Prostate gland (tissue), 2 donors: ENCODE measurements around the gene GINS2.

Experiments used
- POLR2A ChIP-seq: fragments of 450-650 bp; IDR thresholded peaks from one replicate; pipeline ENCODE4 v1.6.1; 2016; ENCODE audit warnings: antibody characterized with exemption, mild to moderate bottlenecking
- POLR2AphosphoS5 ChIP-seq: sonication (generic); formaldehyde crosslinking; IDR thresholded peaks from one replicate; pipeline ENCODE4 v1.6.1; 2017; ENCODE audit warnings: antibody characterized with exemption
- TF ChIP-seq, protein P1 (sequence below), 4 experiments: fragments of 200-600 bp in 2 of 4; fragments of 450-650 bp in 2 of 4; sonication (generic) in 2 of 4; IDR thresholded peaks; 1 replicate in 3 of 4; 2 replicates in 1 of 4; pipeline ENCODE4 v1.5.1; 2016 to 2019; ENCODE audit warnings: antibody characterized with exemption in 4 of 4, mild to moderate bottlenecking in 2 of 4, moderate library complexity in 2 of 4

DNA sequence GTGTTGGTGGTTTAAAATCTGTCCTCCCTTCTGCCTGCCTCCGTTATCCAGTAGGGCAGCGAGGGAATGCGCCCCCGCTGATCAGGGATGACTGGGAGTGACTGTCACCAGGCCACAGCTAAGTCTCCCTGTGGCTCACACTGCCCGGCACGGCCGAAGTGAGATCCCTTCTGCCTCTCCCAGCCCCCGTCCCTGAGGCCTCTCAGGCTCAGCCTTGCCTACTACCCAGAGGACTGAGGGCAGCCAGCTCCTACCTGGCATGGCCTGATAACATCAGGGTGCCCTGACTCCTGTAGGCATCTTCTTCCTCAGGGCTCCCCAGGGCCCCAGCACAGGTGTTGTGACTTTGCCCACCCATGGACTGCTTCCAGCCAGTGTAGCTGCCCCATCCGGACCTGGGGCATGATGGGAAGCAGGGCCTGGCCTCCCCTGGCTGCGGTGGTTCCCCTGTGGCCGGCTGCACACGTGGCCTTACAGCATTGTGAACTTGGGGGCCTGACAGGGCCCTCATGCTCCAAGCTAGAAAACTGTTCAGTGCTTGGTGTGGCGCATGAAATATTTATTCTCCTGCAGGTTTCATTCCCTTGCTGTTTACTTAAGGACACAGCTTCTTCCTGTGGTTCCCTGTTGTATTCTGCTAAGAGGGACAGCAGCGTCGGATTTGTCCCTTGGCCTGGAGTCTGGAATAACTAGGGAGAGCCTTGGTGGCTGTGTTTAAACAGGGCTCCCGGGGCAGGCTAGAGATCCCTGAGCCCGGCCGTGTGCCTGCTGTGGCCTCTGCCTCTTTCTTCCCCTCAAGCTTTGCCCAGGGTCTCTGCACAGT lies 30.0 kb downstream of the GINS2 start:
- TF ChIP-seq, protein P1, sequence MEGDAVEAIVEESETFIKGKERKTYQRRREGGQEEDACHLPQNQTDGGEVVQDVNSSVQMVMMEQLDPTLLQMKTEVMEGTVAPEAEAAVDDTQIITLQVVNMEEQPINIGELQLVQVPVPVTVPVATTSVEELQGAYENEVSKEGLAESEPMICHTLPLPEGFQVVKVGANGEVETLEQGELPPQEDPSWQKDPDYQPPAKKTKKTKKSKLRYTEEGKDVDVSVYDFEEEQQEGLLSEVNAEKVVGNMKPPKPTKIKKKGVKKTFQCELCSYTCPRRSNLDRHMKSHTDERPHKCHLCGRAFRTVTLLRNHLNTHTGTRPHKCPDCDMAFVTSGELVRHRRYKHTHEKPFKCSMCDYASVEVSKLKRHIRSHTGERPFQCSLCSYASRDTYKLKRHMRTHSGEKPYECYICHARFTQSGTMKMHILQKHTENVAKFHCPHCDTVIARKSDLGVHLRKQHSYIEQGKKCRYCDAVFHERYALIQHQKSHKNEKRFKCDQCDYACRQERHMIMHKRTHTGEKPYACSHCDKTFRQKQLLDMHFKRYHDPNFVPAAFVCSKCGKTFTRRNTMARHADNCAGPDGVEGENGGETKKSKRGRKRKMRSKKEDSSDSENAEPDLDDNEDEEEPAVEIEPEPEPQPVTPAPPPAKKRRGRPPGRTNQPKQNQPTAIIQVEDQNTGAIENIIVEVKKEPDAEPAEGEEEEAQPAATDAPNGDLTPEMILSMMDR (IDR thresholded peaks at IDR 0.05): no peak
- TF ChIP-seq POLR2A: no peak
- TF ChIP-seq POLR2AphosphoS5: peak; percentile 16
